GM12801 (cell line): Measurements from ENCODE around the gene CADPS2.

Source experiments
- TF ChIP-seq, protein P1 (sequence below): IDR thresholded peaks from one replicate; pipeline ENCODE4 v1.5.1; 2011; ENCODE audit warnings: control low read depth; ENCODE audit not compliant: insufficient read length; ENCODE audit errors: extremely low read depth

Gene CADPS2

DNA sequence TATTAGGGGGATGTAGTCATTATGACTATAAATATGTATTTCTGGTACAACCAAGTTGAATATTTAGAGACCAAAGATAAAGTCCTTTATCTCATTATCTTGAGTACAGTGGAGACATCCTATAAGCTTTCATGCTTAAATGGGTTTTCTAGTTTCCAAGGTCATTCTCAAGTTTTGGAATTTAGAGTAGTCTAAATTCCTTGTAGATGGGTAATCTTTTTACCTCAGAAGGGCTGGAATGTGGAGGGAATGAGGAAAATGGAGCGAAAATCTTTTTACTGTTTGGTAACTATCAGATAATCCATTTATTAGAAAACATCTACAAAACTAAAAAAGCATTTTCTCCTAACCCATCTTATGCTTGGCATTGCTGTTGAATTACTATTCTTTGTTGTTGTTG lies 368.7 kb downstream of the CADPS2 start:
- TF ChIP-seq, protein P1, sequence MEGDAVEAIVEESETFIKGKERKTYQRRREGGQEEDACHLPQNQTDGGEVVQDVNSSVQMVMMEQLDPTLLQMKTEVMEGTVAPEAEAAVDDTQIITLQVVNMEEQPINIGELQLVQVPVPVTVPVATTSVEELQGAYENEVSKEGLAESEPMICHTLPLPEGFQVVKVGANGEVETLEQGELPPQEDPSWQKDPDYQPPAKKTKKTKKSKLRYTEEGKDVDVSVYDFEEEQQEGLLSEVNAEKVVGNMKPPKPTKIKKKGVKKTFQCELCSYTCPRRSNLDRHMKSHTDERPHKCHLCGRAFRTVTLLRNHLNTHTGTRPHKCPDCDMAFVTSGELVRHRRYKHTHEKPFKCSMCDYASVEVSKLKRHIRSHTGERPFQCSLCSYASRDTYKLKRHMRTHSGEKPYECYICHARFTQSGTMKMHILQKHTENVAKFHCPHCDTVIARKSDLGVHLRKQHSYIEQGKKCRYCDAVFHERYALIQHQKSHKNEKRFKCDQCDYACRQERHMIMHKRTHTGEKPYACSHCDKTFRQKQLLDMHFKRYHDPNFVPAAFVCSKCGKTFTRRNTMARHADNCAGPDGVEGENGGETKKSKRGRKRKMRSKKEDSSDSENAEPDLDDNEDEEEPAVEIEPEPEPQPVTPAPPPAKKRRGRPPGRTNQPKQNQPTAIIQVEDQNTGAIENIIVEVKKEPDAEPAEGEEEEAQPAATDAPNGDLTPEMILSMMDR, result no peak

- TF ChIP-seq, protein P1, result no peak
Measured at GRCh38 chr7:122515404-122515803, 370.9 kb downstream of the CADPS2 start.

DNA sequence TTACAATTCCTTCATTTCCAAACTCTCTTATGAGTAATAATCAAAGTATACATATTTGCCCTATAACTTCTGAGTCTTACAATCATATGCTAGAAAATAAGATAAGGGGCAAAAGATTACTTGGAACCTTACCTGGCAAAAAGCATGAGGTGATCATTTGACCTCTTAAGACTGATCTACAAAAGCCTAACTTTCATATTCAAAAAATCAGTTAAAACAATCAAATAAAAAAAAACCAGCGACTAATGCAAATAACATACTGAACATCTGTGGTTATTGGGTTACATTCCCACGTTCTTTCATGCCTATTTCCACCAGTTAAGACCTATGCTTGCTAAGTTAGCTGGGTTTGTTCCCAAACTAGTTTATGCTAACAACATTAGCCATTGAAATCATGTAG lies 375.0 kb downstream of the CADPS2 start:
- TF ChIP-seq, protein P1, result no peak

DNA sequence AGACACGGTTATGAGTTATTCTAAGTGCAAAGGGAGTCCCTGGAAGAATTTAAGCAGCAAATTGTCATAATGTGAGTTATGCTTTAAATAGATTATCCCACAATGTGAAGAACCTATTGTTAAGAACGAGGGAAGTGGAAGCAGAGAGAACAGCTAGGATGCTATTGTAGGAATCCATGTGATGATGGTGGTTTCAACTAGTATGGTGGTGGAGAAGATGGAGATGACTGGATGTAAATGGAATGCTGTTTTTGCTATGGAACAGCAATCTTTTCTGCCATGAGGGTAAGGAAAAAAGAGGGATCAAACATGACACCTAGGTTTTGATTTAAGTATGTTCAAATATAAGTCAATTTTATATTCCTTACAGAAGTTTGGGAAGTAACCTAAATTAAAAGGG lies 378.7 kb downstream of the CADPS2 start:
- TF ChIP-seq, protein P1, result no peak

GRCh38 chr7:122492007-122492406 lies 394.3 kb downstream of the CADPS2 start:
- TF ChIP-seq, protein P1, result no peak

DNA sequence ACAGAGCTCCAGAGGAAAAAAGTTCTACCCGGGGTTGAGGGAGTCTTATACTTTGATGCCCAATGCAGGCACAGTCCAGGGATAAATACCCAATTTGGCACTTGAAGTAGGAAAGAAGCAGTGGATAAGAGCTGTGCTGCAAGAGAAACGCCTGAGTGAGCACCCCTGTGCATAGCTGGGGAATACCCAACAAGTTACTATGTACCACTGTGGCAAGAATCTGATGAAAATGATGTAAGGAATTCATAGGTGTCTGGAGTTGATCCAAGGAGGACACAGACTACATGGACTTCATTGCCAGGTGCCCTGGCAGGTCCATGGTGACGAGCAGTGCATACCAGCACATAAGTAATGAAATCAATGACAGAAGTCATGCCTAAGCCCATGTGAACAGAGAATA lies 398.0 kb downstream of the CADPS2 start:
- TF ChIP-seq, protein P1, result no peak

DNA sequence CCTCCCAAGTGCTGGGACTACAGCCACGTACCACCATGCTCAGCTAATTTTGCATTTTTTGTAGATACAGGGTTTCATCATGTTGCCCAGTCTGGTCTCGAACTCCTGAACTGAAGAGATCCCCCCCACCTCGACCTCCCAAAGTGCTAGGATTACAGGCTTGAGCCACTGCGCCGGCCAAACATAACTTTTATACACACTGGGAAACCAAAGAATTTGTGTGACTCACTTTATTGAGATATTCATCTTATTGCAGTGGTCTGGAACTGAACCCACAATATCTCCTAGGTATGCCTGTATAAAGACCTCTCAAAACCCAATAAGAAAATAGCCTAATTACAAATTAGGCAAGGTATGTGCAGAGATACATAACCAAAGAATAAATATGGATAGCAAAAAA lies 399.1 kb downstream of the CADPS2 start:
- TF ChIP-seq, protein P1, result no peak

GRCh38 chr7:122485856-122486255 lies 400.4 kb downstream of the CADPS2 start:
- TF ChIP-seq, protein P1, result no peak
